ENCODE data around the gene BHMT.

The BHMT gene

DNA sequence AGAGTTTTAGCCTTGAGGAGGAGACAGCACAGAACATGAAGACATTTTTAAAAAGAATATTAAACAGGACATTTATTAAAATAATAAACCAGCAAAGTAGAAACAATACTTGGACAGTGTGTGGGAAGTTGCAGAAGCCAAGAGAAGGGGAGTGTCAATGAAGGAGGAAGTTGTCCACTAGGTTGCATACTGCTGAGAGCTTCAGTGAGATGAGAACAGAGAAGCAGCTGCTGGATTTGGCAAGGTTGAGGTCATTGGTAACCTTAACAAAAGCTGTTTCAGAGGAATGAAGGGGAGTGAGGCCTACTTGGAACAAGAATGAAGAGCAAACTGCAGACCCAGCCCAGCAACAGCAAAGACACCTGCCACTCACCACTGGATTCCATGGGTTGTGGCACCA is 11.4 kb downstream of the BHMT start:
- TF ChIP-seq, protein P1, sequence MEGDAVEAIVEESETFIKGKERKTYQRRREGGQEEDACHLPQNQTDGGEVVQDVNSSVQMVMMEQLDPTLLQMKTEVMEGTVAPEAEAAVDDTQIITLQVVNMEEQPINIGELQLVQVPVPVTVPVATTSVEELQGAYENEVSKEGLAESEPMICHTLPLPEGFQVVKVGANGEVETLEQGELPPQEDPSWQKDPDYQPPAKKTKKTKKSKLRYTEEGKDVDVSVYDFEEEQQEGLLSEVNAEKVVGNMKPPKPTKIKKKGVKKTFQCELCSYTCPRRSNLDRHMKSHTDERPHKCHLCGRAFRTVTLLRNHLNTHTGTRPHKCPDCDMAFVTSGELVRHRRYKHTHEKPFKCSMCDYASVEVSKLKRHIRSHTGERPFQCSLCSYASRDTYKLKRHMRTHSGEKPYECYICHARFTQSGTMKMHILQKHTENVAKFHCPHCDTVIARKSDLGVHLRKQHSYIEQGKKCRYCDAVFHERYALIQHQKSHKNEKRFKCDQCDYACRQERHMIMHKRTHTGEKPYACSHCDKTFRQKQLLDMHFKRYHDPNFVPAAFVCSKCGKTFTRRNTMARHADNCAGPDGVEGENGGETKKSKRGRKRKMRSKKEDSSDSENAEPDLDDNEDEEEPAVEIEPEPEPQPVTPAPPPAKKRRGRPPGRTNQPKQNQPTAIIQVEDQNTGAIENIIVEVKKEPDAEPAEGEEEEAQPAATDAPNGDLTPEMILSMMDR (IDR thresholded peaks at IDR 0.05; ENCODE audit: borderline replicate concordance, control extremely low read depth, extremely low read depth, insufficient read depth, missing control alignments): no peak
- in situ Hi-C loops (cut with MboI; ENCODE audit: low sequenced_read_pairs, unreplicated experiment): no loop called here
- DNase-seq (ENCODE audit: low spot score): no peak

DNA sequence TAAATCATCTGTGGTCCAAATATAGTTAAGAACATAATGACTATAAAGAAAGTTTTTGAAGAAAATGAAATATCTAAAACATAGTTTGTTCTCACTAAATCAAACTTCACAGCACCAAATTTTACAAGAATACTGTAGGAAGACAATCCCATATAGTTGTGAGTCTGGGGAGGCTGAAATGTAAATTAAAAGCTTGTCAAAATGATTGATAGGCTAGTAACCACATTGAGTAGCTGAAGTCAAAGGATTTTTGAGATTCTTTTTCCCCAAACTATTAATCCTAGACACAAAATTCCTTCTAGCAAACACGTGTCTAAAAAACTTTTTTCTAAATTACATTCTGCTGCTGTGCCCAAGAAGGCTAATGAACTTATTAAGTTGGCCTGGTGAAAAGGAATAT is 13.0 kb downstream of the BHMT start:
- no peak for DNase-seq (ENCODE audit: low spot score)
- TF ChIP-seq, protein P1 (IDR thresholded peaks at IDR 0.05; ENCODE audit: borderline replicate concordance, control extremely low read depth, extremely low read depth, insufficient read depth, missing control alignments): no peak
- in situ Hi-C loops (cut with MboI; ENCODE audit: low sequenced_read_pairs, unreplicated experiment): no loop called here

- DNase-seq (ENCODE audit: low spot score): no peak
- TF ChIP-seq, protein P1 (IDR thresholded peaks at IDR 0.05; ENCODE audit: borderline replicate concordance, control extremely low read depth, extremely low read depth, insufficient read depth, missing control alignments): no peak
- in situ Hi-C loops (cut with MboI; ENCODE audit: low sequenced_read_pairs, unreplicated experiment): loop anchor here (10.0 kb wide), 1 partner anchor 236 kb away; no protein-coding TSS in a partner anchor
These were observed 19.2 kb downstream of the BHMT start for GRCh38 chr5:79130781-79131180.

- peak; percentile 32 for DNase-seq (ENCODE audit: low spot score)
- in situ Hi-C loops (cut with MboI; ENCODE audit: low sequenced_read_pairs, unreplicated experiment): loop anchor here (10.0 kb wide), 1 partner anchor 238 kb away; no protein-coding TSS in a partner anchor
- TF ChIP-seq, protein P1 (IDR thresholded peaks at IDR 0.05; ENCODE audit: borderline replicate concordance, control extremely low read depth, extremely low read depth, insufficient read depth, missing control alignments): peak; percentile 31
These were observed 21.6 kb downstream of the BHMT start for GRCh38 chr5:79133121-79133656.

GRCh38 chr5:79133657-79134451 is 22.2 kb downstream of the BHMT start:
- in situ Hi-C loops (cut with MboI; ENCODE audit: low sequenced_read_pairs, unreplicated experiment): loop anchor here (10.0 kb wide), 1 partner anchor 239 kb away; no protein-coding TSS in a partner anchor

DNA sequence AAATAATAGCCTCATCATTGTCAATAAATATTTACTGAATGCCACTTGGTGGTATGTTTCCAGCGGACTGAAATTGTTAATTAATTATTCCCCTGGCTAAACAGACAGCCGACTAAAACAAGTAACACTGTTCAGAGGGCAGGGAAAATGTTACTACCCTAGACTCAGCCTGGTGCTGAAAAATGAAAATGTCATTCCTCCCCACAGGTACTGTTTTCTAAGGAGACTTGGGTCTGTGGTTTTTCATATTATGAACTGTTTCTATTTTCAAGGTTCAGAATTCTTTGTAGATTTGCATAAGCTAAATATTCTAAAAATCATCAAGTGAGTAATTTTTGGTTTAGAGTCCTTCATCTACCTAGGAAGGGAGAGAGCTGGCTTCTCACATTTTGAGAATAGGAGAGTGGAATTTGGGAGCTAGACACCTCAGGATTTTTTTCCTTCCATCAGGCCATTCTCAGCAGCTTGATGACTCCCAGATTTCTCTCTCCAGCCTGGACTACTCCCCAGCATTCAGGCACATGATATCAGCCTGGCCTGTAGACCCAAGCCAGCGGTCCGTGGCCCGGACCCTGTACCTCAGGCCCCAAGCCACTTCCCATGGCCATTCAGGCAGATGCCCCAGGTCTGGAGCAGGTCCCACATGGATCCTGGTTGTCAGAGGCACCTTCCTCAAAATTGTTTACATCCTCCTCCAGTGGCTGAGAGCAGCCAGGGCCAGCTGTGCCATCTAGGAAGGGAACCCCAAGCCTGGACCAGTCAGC is 24.4 kb downstream of the BHMT start:
- no peak for DNase-seq (ENCODE audit: low spot score)
- TF ChIP-seq, protein P1 (IDR thresholded peaks at IDR 0.05; ENCODE audit: borderline replicate concordance, control extremely low read depth, extremely low read depth, insufficient read depth, missing control alignments): no peak
- in situ Hi-C loops (cut with MboI; ENCODE audit: low sequenced_read_pairs, unreplicated experiment): loop anchor here (10.0 kb wide), 1 partner anchor 241 kb away; no protein-coding TSS in a partner anchor

More at GRCh38 chr5:79133657-79134451, 22.2 kb downstream of the BHMT start:
- TF ChIP-seq, protein P1 (IDR thresholded peaks at IDR 0.05; ENCODE audit: borderline replicate concordance, control extremely low read depth, extremely low read depth, insufficient read depth, missing control alignments): peak; percentile 73
- peak; percentile 69 for DNase-seq (ENCODE audit: low spot score)

Data from GM13976 (cell line).